Common myeloid progenitor, CD34-positive (primary cell): Measurements from ENCODE around the gene ATP5F1D.

ENCODE experiments used
- CTCF ChIA-PET: fragments of 350-600 bp; sonication (Branson Sonifier 250); formaldehyde crosslinking; loops from one replicate; lab custom pipeline; 2021; ENCODE audit warnings: antibody characterized with exemption; lab: Charles Lee
- POLR2A ChIA-PET: fragments of 350-600 bp; sonication (Branson Sonifier 250); formaldehyde crosslinking; loops from one replicate; lab custom pipeline; 2021; ENCODE audit warnings: antibody characterized with exemption; lab: Charles Lee
- DNase-seq, 3 donors: peaks; one replicate each; pipeline versions ENCODE4 v3.0.0 to v3.0.0-alpha.2; 2013
- H3K27ac ChIP-seq, 2 experiments: 1 replicate in 1 of 2; 2 replicates in 1 of 2; pipeline ENCODE4 v1.7.0; 2013; ENCODE audit warnings: inconsistent platforms in 2 of 2, low read length in 2 of 2, mild to moderate bottlenecking in 2 of 2, low read depth in 1 of 2, moderate library complexity in 1 of 2; ENCODE audit not compliant: severe bottlenecking in 2 of 2, insufficient read depth in 1 of 2, poor library complexity in 1 of 2
- H3K27me3 ChIP-seq, 5 experiments: replicated peaks in 2 of 5; 1 replicate in 3 of 5; 2 replicates in 2 of 5; pipeline versions ENCODE4 v1.6.1 to v1.7.0; 2013; ENCODE audit warnings: low read length in 4 of 5, mild to moderate bottlenecking in 2 of 5, moderate library complexity in 2 of 5, inconsistent platforms in 1 of 5; ENCODE audit not compliant: insufficient read depth in 5 of 5, control insufficient read depth in 4 of 5
- H3K36me3 ChIP-seq, 4 experiments: 1 replicate in 2 of 4; 2 replicates in 2 of 4; pipeline versions ENCODE4 v1.6.1 to v1.7.0; 2013; ENCODE audit warnings: low read length in 3 of 4, control low read depth in 1 of 4, mild to moderate bottlenecking in 1 of 4; ENCODE audit not compliant: control insufficient read depth in 4 of 4, insufficient read depth in 4 of 4
- H3K4me1 ChIP-seq, 4 experiments: 1 replicate in 3 of 4; 2 replicates in 1 of 4; pipeline versions ENCODE4 v1.6.1 to v1.7.1; 2013; ENCODE audit warnings: low read length in 3 of 4, mild to moderate bottlenecking in 3 of 4, control low read depth in 1 of 4, inconsistent platforms in 1 of 4, moderate library complexity in 1 of 4; ENCODE audit not compliant: control insufficient read depth in 4 of 4, insufficient read depth in 4 of 4; ENCODE audit errors: control extremely low read depth in 1 of 4
- H3K4me3 ChIP-seq, 7 experiments: 1 replicate in 4 of 7; 2 replicates in 3 of 7; pipeline versions ENCODE4 v1.5.1 to v1.7.0; 2013; ENCODE audit warnings: mild to moderate bottlenecking in 7 of 7, low read length in 6 of 7, moderate library complexity in 6 of 7, inconsistent platforms in 2 of 7, low read depth in 2 of 7, control low read depth in 1 of 7; ENCODE audit not compliant: insufficient read depth in 4 of 7, control insufficient read depth in 1 of 7; ENCODE audit errors: extremely low read depth in 1 of 7
- H3K9me3 ChIP-seq, 5 experiments: 1 replicate in 4 of 5; 2 replicates in 1 of 5; pipeline versions ENCODE4 v1.6.1 to v1.7.1; 2013; ENCODE audit warnings: low read length in 4 of 5, mild to moderate bottlenecking in 2 of 5, inconsistent platforms in 1 of 5, low read depth in 1 of 5, moderate library complexity in 1 of 5; ENCODE audit not compliant: control insufficient read depth in 4 of 5, insufficient read depth in 2 of 5; ENCODE audit errors: control extremely low read depth in 1 of 5
- WGBS: methylation state at CpG from one replicate; pipeline ENCODE4 v1.1.5; 2013; ENCODE audit not compliant: insufficient coverage; 5-methylcytosine and 5-hydroxymethylcytosine counted together

The ATP5F1D gene

DNA sequence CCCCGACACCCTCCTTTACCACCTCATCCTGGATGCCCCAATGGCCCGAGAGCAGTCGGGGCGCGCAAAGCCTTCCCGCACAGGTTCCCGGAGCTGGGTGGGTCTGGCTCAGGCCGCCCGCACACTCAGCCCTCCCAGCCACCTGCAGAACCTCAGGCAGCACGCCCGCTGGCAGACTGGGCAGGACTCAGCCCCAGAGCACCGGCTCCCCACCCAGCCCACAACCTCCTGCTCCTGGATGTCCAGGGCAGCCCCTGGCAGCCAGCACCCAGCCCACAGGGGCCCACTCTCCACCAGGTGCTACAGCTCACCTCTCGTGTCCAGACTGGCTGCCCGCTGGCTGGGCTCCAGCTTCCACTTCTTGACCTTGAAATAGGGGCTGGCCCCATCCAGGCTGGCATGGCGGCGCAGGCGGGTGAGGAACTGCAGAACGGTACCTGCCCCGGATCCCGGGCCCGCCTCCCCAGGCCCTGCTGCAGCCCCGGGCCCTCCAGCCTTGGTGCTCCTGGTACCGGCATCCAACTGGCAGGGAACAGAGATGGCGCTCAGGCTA, 8.4 kb upstream of the ATP5F1D start:
- no peaks in the 10 kb centered on the region for H3K9me3 ChIP-seq
- no peak for DNase-seq
- H3K36me3 ChIP-seq = peaks cover 0 to 1% (median under 1%) of the 10 kb centered on the region in 4 experiments
- H3K27ac ChIP-seq = no peak overlapping the region
- peaks cover 0 to 24% (median 16%) of the 10 kb centered on the region in 4 experiments for H3K4me1 ChIP-seq
- 92% methylated on average over 16 of the region's 24 CpGs for WGBS
- POLR2A ChIA-PET = no interaction called here
- CTCF ChIA-PET = interaction anchor here (1.2 kb wide), 1 partner anchor 12 kb away, joined by 6 read pairs; no protein-coding TSS in a partner anchor
- peaks cover 0 to 26% (median 0%) of the 10 kb centered on the region in 5 experiments for H3K27me3 ChIP-seq
- H3K4me3 ChIP-seq = no peak overlapping the region

GRCh38 chr19:1234051-1234954, 7.2 kb upstream of the ATP5F1D start:
- Histone ChIP-seq H3K4me3 (no peak overlapping the region), H3K36me3 (no peaks in the 10 kb centered on the region), H3K9me3 (no peaks in the 10 kb centered on the region), H3K27ac (no peak overlapping the region), H3K27me3 (peaks cover 0 to 34% (median 2%) of the 10 kb centered on the region in 5 experiments), H3K4me1 (peaks cover 0 to 30% (median 21%) of the 10 kb centered on the region in 4 experiments)
- no peak for DNase-seq
- ChIA-PET CTCF (interaction anchor here (1.2 kb wide), 1 partner anchor 8 kb away, joined by 4 read pairs; no protein-coding TSS in a partner anchor), POLR2A (no interaction called here)
- WGBS = 96% methylated on average over 38 of the region's 45 CpGs

- H3K9me3 ChIP-seq = no peaks in the 10 kb centered on the region
- ChIA-PET CTCF (interaction anchor here (1.2 kb wide), 1 partner anchor 9 kb away, joined by 4 read pairs; no protein-coding TSS in a partner anchor), POLR2A (no interaction called here)
- H3K4me3 ChIP-seq = no peak overlapping the region
- peaks cover 0 to 34% (median 2%) of the 10 kb centered on the region in 5 experiments for H3K27me3 ChIP-seq
- no peak for DNase-seq
- H3K36me3 ChIP-seq = no peaks in the 10 kb centered on the region
- no peak overlapping the region for H3K27ac ChIP-seq
- WGBS = 94% methylated on average over 43 of the region's 43 CpGs
- peaks cover 0 to 35% (median 26%) of the 10 kb centered on the region in 4 experiments for H3K4me1 ChIP-seq
Observed at GRCh38 chr19:1234955-1235380, 6.6 kb upstream of the ATP5F1D start.

DNA sequence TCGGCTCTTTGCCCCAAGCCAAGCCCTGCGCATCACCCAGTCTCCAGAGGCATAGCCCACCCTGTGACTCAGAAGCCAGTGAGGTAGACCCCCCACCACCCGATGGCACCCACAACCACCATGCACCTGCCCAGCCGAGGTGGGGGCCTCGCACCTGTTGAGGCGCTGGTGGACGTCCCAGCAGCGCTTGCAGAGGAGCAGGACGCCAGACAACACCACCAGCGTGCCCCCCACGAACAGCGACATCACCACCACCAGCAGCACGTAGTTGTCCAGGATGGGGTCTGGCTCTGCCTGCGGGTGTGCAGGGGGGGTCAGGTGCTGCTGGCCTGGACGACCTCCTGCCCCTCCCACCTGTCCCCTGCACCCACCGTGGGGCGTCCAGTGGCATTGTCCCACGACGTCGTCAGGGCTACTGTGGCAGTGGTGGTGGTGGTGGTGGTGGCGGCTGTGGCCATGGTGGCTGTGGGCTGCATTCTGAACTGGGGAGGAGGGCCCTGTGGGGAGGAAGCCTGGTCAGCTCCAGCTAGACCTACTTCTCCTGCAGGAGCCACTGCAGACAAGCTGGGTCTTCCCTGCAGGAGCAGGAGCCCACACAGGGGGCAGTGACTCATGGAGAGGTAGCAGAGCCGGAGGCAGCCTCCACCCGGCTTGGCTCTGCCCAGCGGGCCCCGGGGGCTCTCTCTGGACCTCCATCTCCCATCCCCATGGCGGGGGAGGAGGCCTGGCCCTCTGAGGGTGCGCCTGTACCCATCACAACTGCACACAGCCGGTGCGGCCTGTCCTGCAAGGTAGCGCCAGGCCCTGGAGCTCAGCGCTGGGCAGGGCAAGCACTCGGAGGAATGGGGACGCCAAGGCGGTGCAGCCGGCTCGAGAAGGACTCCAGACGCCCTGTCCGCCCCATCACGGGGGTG, 5.7 kb upstream of the ATP5F1D start:
- Histone ChIP-seq H3K27me3 (peaks cover 0 to 34% (median 2%) of the 10 kb centered on the region in 5 experiments), H3K36me3 (no peaks in the 10 kb centered on the region), H3K27ac (no peak overlapping the region), H3K9me3 (no peaks in the 10 kb centered on the region), H3K4me3 (no peak overlapping the region), H3K4me1 (peaks cover 0 to 42% (median 34%) of the 10 kb centered on the region in 4 experiments)
- WGBS = 89% methylated on average over 28 of the region's 39 CpGs
- CTCF ChIA-PET = interaction anchor here (0.5 kb wide), 1 partner anchor 18 kb away, joined by 3 read pairs; no protein-coding TSS in a partner anchor
- POLR2A ChIA-PET = no interaction called here
- DNase-seq = no peak

DNA sequence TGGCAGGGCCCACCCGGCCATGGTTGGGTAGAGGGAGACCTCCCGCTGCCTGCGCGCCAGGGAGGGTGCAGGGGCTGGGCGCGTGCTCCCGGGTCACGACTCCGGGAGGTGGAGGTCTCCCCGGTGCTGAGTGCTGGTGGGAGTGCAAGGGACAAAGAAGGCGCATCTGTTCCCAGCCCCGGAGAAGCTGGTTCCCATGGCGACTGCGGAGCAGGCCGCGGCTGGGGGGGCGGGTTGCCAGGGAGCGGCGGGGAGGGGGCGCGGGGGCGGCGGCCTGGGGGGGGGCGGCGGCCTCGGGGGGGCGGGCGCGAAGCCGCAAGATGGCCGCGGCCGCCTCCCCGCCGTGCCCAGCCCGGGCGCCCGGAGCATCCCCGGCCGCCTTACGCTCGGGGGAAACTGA, 5.0 kb upstream of the ATP5F1D start:
- CTCF ChIA-PET = no interaction called here
- H3K9me3 ChIP-seq = no peaks in the 10 kb centered on the region

DNA sequence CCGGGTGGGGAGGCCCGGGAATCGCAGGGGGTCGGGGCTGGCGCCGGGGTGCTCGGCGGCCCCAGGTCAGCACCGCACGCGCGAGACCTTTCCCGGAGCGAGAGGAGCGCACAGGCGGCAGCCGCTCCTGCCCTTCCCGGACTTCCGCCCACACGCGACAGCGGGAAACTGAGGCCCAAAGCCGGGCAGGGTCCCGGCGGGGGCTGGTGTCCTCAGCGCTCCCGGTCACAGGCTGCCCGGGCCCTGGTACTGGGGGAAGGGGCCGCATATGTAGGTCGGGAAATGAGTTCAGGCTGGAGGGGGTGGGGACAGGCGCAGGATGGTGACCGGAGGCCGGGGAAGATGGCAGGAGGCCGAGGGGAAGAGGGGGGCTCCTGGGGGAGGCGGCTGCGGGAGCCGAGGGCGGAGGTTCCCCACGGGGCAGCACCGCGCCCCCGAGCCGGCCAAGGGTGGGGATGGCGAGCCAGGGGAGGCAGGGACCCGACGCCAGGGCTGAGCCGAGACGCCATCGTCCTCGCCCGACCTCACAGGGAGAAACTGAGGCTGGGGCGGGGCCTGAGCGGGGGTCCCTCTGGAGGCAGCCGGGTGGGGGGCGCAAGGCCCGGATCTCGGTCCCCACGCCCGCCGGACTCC, 4.4 kb upstream of the ATP5F1D start:
- DNase-seq = no peak
- ChIA-PET CTCF (no interaction called here), POLR2A (no interaction called here)
- peaks cover 0 to 47% (median 43%) of the 10 kb centered on the region in 4 experiments for H3K4me1 ChIP-seq
- H3K27me3 ChIP-seq = peaks cover 0 to 34% (median 2%) of the 10 kb centered on the region in 5 experiments
- H3K4me3 ChIP-seq = peak overlapping the region; percentile 4 to 70 (median 61)
- no peaks in the 10 kb centered on the region for H3K36me3 ChIP-seq
- WGBS = under 1% methylated on average over 55 of the region's 60 CpGs
- H3K27ac ChIP-seq = no peak overlapping the region
- H3K9me3 ChIP-seq = no peaks in the 10 kb centered on the region

More for the DNA sequence above, 5.0 kb upstream of the ATP5F1D start:
- Histone ChIP-seq H3K27me3 (peaks cover 0 to 34% (median 2%) of the 10 kb centered on the region in 5 experiments), H3K4me1 (peaks cover 0 to 48% (median 40%) of the 10 kb centered on the region in 4 experiments), H3K36me3 (no peaks in the 10 kb centered on the region), H3K4me3 (peak overlapping the region in 4 of 7 experiments; percentile 50 to 70 (median 62)), H3K27ac (no peak overlapping the region)
- 38% methylated on average over 11 of the region's 42 CpGs for WGBS
- POLR2A ChIA-PET = no interaction called here
- DNase-seq = no peak
